C4-2B (cell line): ENCODE data around the gene ARMC2.

ENCODE experiments used
- CTCF ChIP-seq: fragments of 450-650 bp; conservative IDR thresholded peaks from 2 replicates; pipeline ENCODE4 v1.5.1; 2017; ENCODE audit warnings: mild to moderate bottlenecking
- ZFX ChIP-seq: fragments of 450-650 bp; IDR thresholded peaks from 2 replicates; pipeline ENCODE4 v1.6.1; 2017

- TF ChIP-seq ZFX (no peak), CTCF (no peak)
Measured at GRCh38 chr6:109021870-109022269, 173.6 kb downstream of the ARMC2 start.
